ENCODE measurements around the gene SGK1. TPM values are rescaled to one million over a fixed set of nuclear protein-coding genes. Genes with fewer than 3 reads are reported as not detected.

Gene SGK1
- total RNA-seq, 2 donors from 2014 or later: 9.7 to 13.0 TPM

DNA sequence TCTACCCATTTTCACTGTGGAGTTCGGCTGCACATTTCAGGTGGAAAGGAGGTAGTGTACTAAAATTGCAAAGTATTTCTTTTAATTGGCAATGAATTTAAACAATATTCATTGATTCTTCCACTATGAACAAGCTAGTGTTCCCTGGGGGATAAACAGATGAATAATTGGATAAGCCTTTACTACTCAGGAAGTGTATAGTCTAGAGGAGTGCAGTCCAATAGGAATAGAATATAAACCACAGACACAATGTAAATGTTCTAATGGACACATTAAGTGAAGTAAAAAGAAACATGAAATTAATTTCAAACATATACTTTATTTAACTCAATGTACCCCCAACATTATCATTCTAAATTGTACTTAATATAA is 28.7 kb downstream of the SGK1 start:
- H3K27ac ChIP-seq (ENCODE audit: low read depth, low read length): no peak overlapping the region
- H3K9me3 Mint-ChIP-seq: no peaks in the 10 kb centered on the region
- H3K4me1 Mint-ChIP-seq: peaks cover 5% of the 10 kb centered on the region
- H3K9me3 ChIP-seq (ENCODE audit: control insufficient read depth, low read length): no peaks in the 10 kb centered on the region
- WGBS, 2 experiments (ENCODE audit: insufficient coverage in 1 of 2, insufficient read length in 1 of 2): 100% methylated on average over 1 of the region's 1 CpG; no CpG with 5 or more reads in 1 of the 2 experiments
- no peaks in the 10 kb centered on the region for H3K4me1 ChIP-seq (ENCODE audit: control insufficient read depth, insufficient read depth, low read length)
- H3K27me3 Mint-ChIP-seq (ENCODE audit: insufficient read depth): no peaks in the 10 kb centered on the region
- no peak overlapping the region for H3K4me3 Mint-ChIP-seq
- no peak for DNase-seq
- H3K9ac ChIP-seq (ENCODE audit: extremely low read depth, low read length, poor library complexity, severe bottlenecking): no peak overlapping the region
- H3K27me3 ChIP-seq (ENCODE audit: control insufficient read depth, insufficient read depth, low read length, poor library complexity, severe bottlenecking): no peaks in the 10 kb centered on the region
- H3K27ac Mint-ChIP-seq: no peak overlapping the region
- no peaks in the 10 kb centered on the region for H3K36me3 ChIP-seq (ENCODE audit: control insufficient read depth, insufficient read depth, low read length)
- TF ChIP-seq, protein P1, sequence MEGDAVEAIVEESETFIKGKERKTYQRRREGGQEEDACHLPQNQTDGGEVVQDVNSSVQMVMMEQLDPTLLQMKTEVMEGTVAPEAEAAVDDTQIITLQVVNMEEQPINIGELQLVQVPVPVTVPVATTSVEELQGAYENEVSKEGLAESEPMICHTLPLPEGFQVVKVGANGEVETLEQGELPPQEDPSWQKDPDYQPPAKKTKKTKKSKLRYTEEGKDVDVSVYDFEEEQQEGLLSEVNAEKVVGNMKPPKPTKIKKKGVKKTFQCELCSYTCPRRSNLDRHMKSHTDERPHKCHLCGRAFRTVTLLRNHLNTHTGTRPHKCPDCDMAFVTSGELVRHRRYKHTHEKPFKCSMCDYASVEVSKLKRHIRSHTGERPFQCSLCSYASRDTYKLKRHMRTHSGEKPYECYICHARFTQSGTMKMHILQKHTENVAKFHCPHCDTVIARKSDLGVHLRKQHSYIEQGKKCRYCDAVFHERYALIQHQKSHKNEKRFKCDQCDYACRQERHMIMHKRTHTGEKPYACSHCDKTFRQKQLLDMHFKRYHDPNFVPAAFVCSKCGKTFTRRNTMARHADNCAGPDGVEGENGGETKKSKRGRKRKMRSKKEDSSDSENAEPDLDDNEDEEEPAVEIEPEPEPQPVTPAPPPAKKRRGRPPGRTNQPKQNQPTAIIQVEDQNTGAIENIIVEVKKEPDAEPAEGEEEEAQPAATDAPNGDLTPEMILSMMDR (conservative IDR thresholded peaks at IDR 0.05): no peak
- H3K4me3 ChIP-seq (ENCODE audit: low read length): no peak overlapping the region
- no peaks in the 10 kb centered on the region for H3K36me3 Mint-ChIP-seq (ENCODE audit: low read depth)

GRCh38 chr6:134288538-134289203 is 29.2 kb downstream of the SGK1 start:
- H3K27me3 ChIP-seq (ENCODE audit: control insufficient read depth, insufficient read depth, low read length, poor library complexity, severe bottlenecking): no peaks in the 10 kb centered on the region
- DNase-seq: no peak
- H3K27ac ChIP-seq (ENCODE audit: low read depth, low read length): no peak overlapping the region
- TF ChIP-seq, protein P1 (conservative IDR thresholded peaks at IDR 0.05): no peak
- peaks cover 5% of the 10 kb centered on the region for H3K4me1 Mint-ChIP-seq
- no peaks in the 10 kb centered on the region for H3K36me3 Mint-ChIP-seq (ENCODE audit: low read depth)
- no peaks in the 10 kb centered on the region for H3K36me3 ChIP-seq (ENCODE audit: control insufficient read depth, insufficient read depth, low read length)
- H3K4me3 Mint-ChIP-seq: no peak overlapping the region
- no peak overlapping the region for H3K27ac Mint-ChIP-seq
- H3K4me1 ChIP-seq (ENCODE audit: control insufficient read depth, insufficient read depth, low read length): no peaks in the 10 kb centered on the region
- no peaks in the 10 kb centered on the region for H3K9me3 Mint-ChIP-seq
- no peaks in the 10 kb centered on the region for H3K27me3 Mint-ChIP-seq (ENCODE audit: insufficient read depth)
- 95% methylated on average over 3 of the region's 3 CpGs for WGBS, 2 experiments (ENCODE audit: insufficient coverage in 1 of 2, insufficient read length in 1 of 2)
- H3K9me3 ChIP-seq (ENCODE audit: control insufficient read depth, low read length): no peaks in the 10 kb centered on the region
- no peak overlapping the region for H3K9ac ChIP-seq (ENCODE audit: extremely low read depth, low read length, poor library complexity, severe bottlenecking)
- no peak overlapping the region for H3K4me3 ChIP-seq (ENCODE audit: low read length)

DNA sequence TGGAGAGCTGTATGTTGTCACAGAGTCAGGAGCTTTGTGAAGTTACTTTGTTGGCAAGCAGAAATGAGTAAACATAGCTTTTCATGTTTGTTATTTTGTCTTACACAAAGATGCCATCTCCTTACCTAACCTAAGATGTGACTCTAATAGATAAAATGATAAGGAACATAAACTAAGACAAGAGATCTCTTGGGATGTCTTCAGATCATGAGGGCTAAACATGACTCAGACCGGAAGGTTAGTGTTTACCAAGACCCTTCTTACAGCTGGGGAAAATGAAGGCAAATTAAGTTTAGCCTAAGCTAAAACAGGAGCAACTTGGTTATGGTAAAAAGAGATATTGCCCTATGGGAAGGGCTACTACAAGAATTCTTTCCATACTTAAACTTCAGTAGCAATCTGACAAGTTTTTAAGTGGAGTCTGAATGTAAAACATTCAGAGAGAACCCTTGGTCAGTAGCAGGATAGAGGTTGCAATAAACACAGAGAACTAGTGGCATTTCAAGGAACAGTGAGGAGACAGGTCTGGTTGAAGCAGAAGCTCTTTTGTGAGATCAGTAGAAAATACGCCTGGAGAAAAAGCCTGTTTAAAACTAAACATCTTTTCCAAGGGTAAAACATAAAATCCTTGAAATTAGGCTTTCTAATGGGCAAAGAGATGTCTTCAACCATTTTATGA is 29.9 kb downstream of the SGK1 start:
- TF ChIP-seq, protein P1 (conservative IDR thresholded peaks at IDR 0.05): no peak
- H3K4me3 ChIP-seq (ENCODE audit: low read length): no peak overlapping the region
- no peak for DNase-seq
- H3K4me3 Mint-ChIP-seq: no peak overlapping the region
- H3K9me3 Mint-ChIP-seq: no peaks in the 10 kb centered on the region
- no peaks in the 10 kb centered on the region for H3K36me3 ChIP-seq (ENCODE audit: control insufficient read depth, insufficient read depth, low read length)
- H3K4me1 ChIP-seq (ENCODE audit: control insufficient read depth, insufficient read depth, low read length): no peaks in the 10 kb centered on the region
- no peaks in the 10 kb centered on the region for H3K27me3 ChIP-seq (ENCODE audit: control insufficient read depth, insufficient read depth, low read length, poor library complexity, severe bottlenecking)
- 91 to 100% methylated on average over 1 to 2 of the region's 2 CpGs for WGBS, 2 experiments (ENCODE audit: insufficient coverage in 1 of 2, insufficient read length in 1 of 2)
- H3K27ac ChIP-seq (ENCODE audit: low read depth, low read length): no peak overlapping the region
- no peak overlapping the region for H3K27ac Mint-ChIP-seq
- H3K9me3 ChIP-seq (ENCODE audit: control insufficient read depth, low read length): no peaks in the 10 kb centered on the region
- H3K27me3 Mint-ChIP-seq (ENCODE audit: insufficient read depth): no peaks in the 10 kb centered on the region
- no peaks in the 10 kb centered on the region for H3K36me3 Mint-ChIP-seq (ENCODE audit: low read depth)
- H3K4me1 Mint-ChIP-seq: peaks cover 5% of the 10 kb centered on the region
- H3K9ac ChIP-seq (ENCODE audit: extremely low read depth, low read length, poor library complexity, severe bottlenecking): no peak overlapping the region

Measured in endodermal cell (in vitro differentiated cells).